T-cell (primary cell): Measurements from ENCODE around the gene FKBP11. TPM values are rescaled to one million over a fixed set of nuclear protein-coding genes. Genes with fewer than 3 reads are reported as not detected.

Source experiments
- ATAC-seq, 4 experiments: fragments of 200-7000 bp in 3 of 4; fragments of 150-1000 bp in 1 of 4; cut with Tn5 transposase; replicated peaks in 1 of 4; 1 replicate in 3 of 4; 2 replicates in 1 of 4; pipeline ENCODE4 v1.10.0; 2021; ENCODE audit warnings: moderate library complexity in 3 of 4, mild to moderate bottlenecking in 2 of 4, moderate number of reproducible peaks in 1 of 4
- CTCF ChIA-PET, 2 donors: fragments of 300-600 bp; sonication (Branson Sonifier 250); formaldehyde crosslinking; loops; one replicate each; lab custom pipeline; 2022; ENCODE audit warnings: antibody characterized with exemption in 2 of 2; lab: Charles Lee
- POLR2A ChIA-PET, 2 donors: fragments of 300-600 bp; sonication (Branson Sonifier 250); formaldehyde crosslinking; loops; one replicate each; lab custom pipeline; 2022; ENCODE audit warnings: antibody characterized with exemption in 2 of 2; lab: Charles Lee
- DNase-seq, 35 experiments: peaks; one replicate each; pipeline versions ENCODE4 v3.0.0 to v3.0.0-alpha.2; 2013 to 2023
- H3K27ac ChIP-seq: one replicate; pipeline ENCODE4 v1.5.1; 2013; ENCODE audit warnings: low read length
- H3K27me3 ChIP-seq, 2 experiments: replicated peaks in 1 of 2; 1 replicate in 1 of 2; 2 replicates in 1 of 2; pipeline versions ENCODE4 v1.6.1 to v1.7.0; 2013; ENCODE audit warnings: low read length in 1 of 2, mixed read lengths in 1 of 2; ENCODE audit not compliant: control insufficient read depth in 2 of 2, insufficient read depth in 2 of 2; ENCODE audit errors: extremely low read depth in 1 of 2
- H3K36me3 ChIP-seq, 2 donors: 1 replicate in 1 of 2; 2 replicates in 1 of 2; pipeline versions ENCODE4 v1.6.1 to v1.7.0; 2013; ENCODE audit warnings: low read length in 1 of 2; ENCODE audit not compliant: control insufficient read depth in 2 of 2, insufficient read depth in 1 of 2; ENCODE audit errors: extremely low read depth in 1 of 2
- H3K4me1 ChIP-seq, 2 experiments: 1 replicate in 1 of 2; 2 replicates in 1 of 2; pipeline versions ENCODE4 v1.6.1 to v1.7.0; 2013; ENCODE audit warnings: low read length in 2 of 2, mixed read lengths in 1 of 2; ENCODE audit not compliant: insufficient read depth in 2 of 2, control insufficient read depth in 1 of 2; ENCODE audit errors: extremely low read depth in 1 of 2
- H3K4me3 ChIP-seq, 2 donors: 1 replicate in 1 of 2; 2 replicates in 1 of 2; pipeline versions ENCODE4 v1.5.1 to v1.7.0; 2013; ENCODE audit warnings: mild to moderate bottlenecking in 2 of 2, low read length in 1 of 2, moderate library complexity in 1 of 2; ENCODE audit not compliant: control insufficient read depth in 1 of 2; ENCODE audit errors: extremely low read depth in 1 of 2
- H3K9me3 ChIP-seq: 2 replicates; pipeline ENCODE4 v1.7.0; 2013
- H3K27ac Mint-ChIP-seq, 2 donors: one replicate each; pipeline ENCODE4 v1.8.0; 2020 to 2021; ENCODE audit warnings: mild to moderate bottlenecking in 2 of 2, mixed read lengths in 2 of 2
- H3K27me3 Mint-ChIP-seq, 2 donors: one replicate each; pipeline ENCODE4 v1.8.0; 2021 to 2022; ENCODE audit warnings: mixed read lengths in 2 of 2
- H3K36me3 Mint-ChIP-seq: one replicate; pipeline ENCODE4 v1.8.0; 2021; ENCODE audit warnings: mixed read lengths
- H3K4me1 Mint-ChIP-seq, 3 donors: one replicate each; pipeline ENCODE4 v1.8.0; 2020 to 2022; ENCODE audit warnings: mixed read lengths in 3 of 3, mild to moderate bottlenecking in 1 of 3
- H3K4me3 Mint-ChIP-seq, 3 donors: one replicate each; pipeline ENCODE4 v1.8.0; 2020 to 2022; ENCODE audit warnings: mild to moderate bottlenecking in 3 of 3, mixed read lengths in 3 of 3, moderate library complexity in 3 of 3
- H3K9me3 Mint-ChIP-seq, 3 donors: one replicate each; pipeline ENCODE4 v1.8.0; 2020 to 2022; ENCODE audit warnings: mixed read lengths in 3 of 3
- WGBS: methylation state at CpG from one replicate; pipeline ENCODE4 v1.1.5; 2013; ENCODE audit warnings: missing lambda C conversion rate; ENCODE audit not compliant: insufficient coverage; 5-methylcytosine and 5-hydroxymethylcytosine counted together
- total RNA-seq, 35 experiments: library from RNA in 6 of 35; stranded (reverse) in 6 of 35; fragments of 120-200 nt in 1 of 35; gene quantifications; one replicate each; pipeline versions ENCODE4 v1.2.1 to v1.2.4 and lab custom pipeline; 2013 to 2026

Gene FKBP11
- total RNA-seq, 5 donors from 2014 or later (not counting 1 experiment from before 2014, with no cell fraction given) = 55.6 to 83.0 (median 68.1) TPM

GRCh38 chr12:48903363-48903981 is 21.8 kb downstream of the FKBP11 start:
- H3K27ac Mint-ChIP-seq = no peak overlapping the region

GRCh38 chr12:48901278-48901677 is 24.0 kb downstream of the FKBP11 start:
- no peak for DNase-seq
- no peak for ATAC-seq

More at GRCh38 chr12:48903363-48903981, 21.8 kb downstream of the FKBP11 start:
- peaks cover 0 to 13% of the 10 kb centered on the region in 2 experiments for H3K4me1 ChIP-seq
- Mint-ChIP-seq H3K4me1 (peaks cover 5 to 7% (median 6%) of the 10 kb centered on the region in 3 donors), H3K9me3 (no peaks in the 10 kb centered on the region), H3K4me3 (peak overlapping the region; percentile 52 to 56 (median 55)), H3K27me3 (peaks cover 2% of the 10 kb centered on the region in 2 donors), H3K36me3 (no peaks in the 10 kb centered on the region)
- ATAC-seq = peak in 2 of 4 experiments; percentile 22 to 24
- H3K27ac ChIP-seq = no peak overlapping the region
- CTCF ChIA-PET = interaction anchor here (0.5 to 2.8 kb wide), 19 partner anchors 9 to 788 kb away, joined by 3 to 22 read pairs (median 5); partner anchors contain the start of genes ARF3 (in 1 of the 2), FKBP11 (in 1 of the 2) and WNT1 (in 1 of the 2)
- POLR2A ChIA-PET = interaction anchor here in 1 of 2 donors (0.5 to 1.0 kb wide), 3 partner anchors 22 to 30 kb away, joined by 3 to 4 read pairs (median 3); partner anchors contain the start of gene FKBP11
- H3K36me3 ChIP-seq = no peaks in the 10 kb centered on the region
- WGBS = 57% methylated on average over 14 of the region's 20 CpGs
- DNase-seq = peak in 1 of 35 experiments; percentile 13
- no peaks in the 10 kb centered on the region for H3K9me3 ChIP-seq
- peaks cover 0 to 4% of the 10 kb centered on the region in 2 experiments for H3K27me3 ChIP-seq
- H3K4me3 ChIP-seq = no peak overlapping the region

GRCh38 chr12:48899651-48900050 is 25.6 kb downstream of the FKBP11 start:
- Mint-ChIP-seq H3K4me3 (no peak overlapping the region), H3K27me3 (peaks cover 3 to 7% of the 10 kb centered on the region in 2 donors), H3K9me3 (no peaks in the 10 kb centered on the region), H3K27ac (no peak overlapping the region), H3K4me1 (peaks cover 5 to 7% (median 6%) of the 10 kb centered on the region in 3 donors), H3K36me3 (no peaks in the 10 kb centered on the region)
- POLR2A ChIA-PET = no interaction called here
- WGBS = no CpG with 5 or more reads among the region's 2 CpGs
- Histone ChIP-seq H3K4me3 (no peak overlapping the region), H3K27me3 (peaks cover 0 to 4% of the 10 kb centered on the region in 2 experiments), H3K36me3 (no peaks in the 10 kb centered on the region), H3K27ac (no peak overlapping the region), H3K4me1 (peaks cover 0 to 13% of the 10 kb centered on the region in 2 experiments), H3K9me3 (no peaks in the 10 kb centered on the region)
- DNase-seq = no peak
- CTCF ChIA-PET = interaction anchor here (0.6 to 1.0 kb wide), 3 partner anchors 66 to 89 kb away, joined by 3 to 4 read pairs (median 4); no protein-coding TSS in a partner anchor
- no peak for ATAC-seq

More at GRCh38 chr12:48901278-48901677, 24.0 kb downstream of the FKBP11 start:
- Histone ChIP-seq H3K27me3 (peaks cover 0 to 4% of the 10 kb centered on the region in 2 experiments), H3K27ac (no peak overlapping the region), H3K36me3 (no peaks in the 10 kb centered on the region), H3K4me3 (no peak overlapping the region), H3K4me1 (peaks cover 0 to 13% of the 10 kb centered on the region in 2 experiments), H3K9me3 (no peaks in the 10 kb centered on the region)
- WGBS = 33% methylated on average over 1 of the region's 2 CpGs
- POLR2A ChIA-PET = interaction anchor here in 1 of 2 donors (0.6 to 0.8 kb wide), 2 partner anchors 43 to 213 kb away, joined by 3 to 11 read pairs; no protein-coding TSS in a partner anchor
- Mint-ChIP-seq H3K9me3 (no peaks in the 10 kb centered on the region), H3K36me3 (no peaks in the 10 kb centered on the region), H3K27ac (no peak overlapping the region), H3K27me3 (peaks cover 3 to 7% of the 10 kb centered on the region in 2 donors), H3K4me3 (no peak overlapping the region), H3K4me1 (peaks cover 5 to 7% (median 6%) of the 10 kb centered on the region in 3 donors)
- CTCF ChIA-PET = interaction anchor here in 1 of 2 donors (1.3 to 1.6 kb wide), 3 partner anchors 17 to 77 kb away, joined by 3 to 6 read pairs (median 6); partner anchors contain the start of genes RND1 and WNT1

- Histone ChIP-seq H3K4me1 (peaks cover 2 to 9% of the 10 kb centered on the region in 2 experiments), H3K9me3 (no peaks in the 10 kb centered on the region), H3K27ac (no peak overlapping the region), H3K27me3 (peaks cover 2 to 33% of the 10 kb centered on the region in 2 experiments), H3K4me3 (no peak overlapping the region), H3K36me3 (no peaks in the 10 kb centered on the region)
- POLR2A ChIA-PET = no interaction called here
- no peak overlapping the region for H3K4me3 Mint-ChIP-seq
- H3K36me3 Mint-ChIP-seq = no peaks in the 10 kb centered on the region
- peaks cover 14 to 24% of the 10 kb centered on the region in 2 donors for H3K27me3 Mint-ChIP-seq
- no peaks in the 10 kb centered on the region for H3K9me3 Mint-ChIP-seq
- no CpG with 5 or more reads among the region's 1 CpG for WGBS
- CTCF ChIA-PET = interaction anchor here in 1 of 2 donors (1.6 kb wide), 1 partner anchor 9 kb away, joined by 5 read pairs; a partner anchor contains a TSS
- no peak for DNase-seq
- peaks cover 0 to 8% (median 7%) of the 10 kb centered on the region in 3 donors for H3K4me1 Mint-ChIP-seq
- ATAC-seq = no peak
- H3K27ac Mint-ChIP-seq = no peak overlapping the region
These were observed 31.0 kb downstream of the FKBP11 start for GRCh38 chr12:48894271-48894670.

GRCh38 chr12:48890657-48891418 is 34.5 kb downstream of the FKBP11 start:
- Histone ChIP-seq H3K27me3 (peaks cover 2 to 33% of the 10 kb centered on the region in 2 experiments), H3K9me3 (no peaks in the 10 kb centered on the region), H3K4me3 (peak overlapping the region in 1 of 2 donors; percentile 29), H3K4me1 (peaks cover 2 to 9% of the 10 kb centered on the region in 2 experiments), H3K27ac (no peak overlapping the region), H3K36me3 (no peaks in the 10 kb centered on the region)
- ChIA-PET POLR2A (interaction anchor here in 1 of 2 donors (0.6 kb wide), 2 partner anchors 57 to 88 kb away, joined by 3 to 4 read pairs; partner anchors contain the start of gene WNT1), CTCF (interaction anchor here (0.5 to 4.3 kb wide), 15 partner anchors 9 to 204 kb away, joined by 3 to 62 read pairs (median 4); partner anchors contain the start of genes DDX23 (in 2 of the 2) and RND1 (in 1 of the 2))
- 10% methylated on average over 29 of the region's 37 CpGs for WGBS
- no peak overlapping the region for H3K27ac Mint-ChIP-seq
- H3K36me3 Mint-ChIP-seq = no peaks in the 10 kb centered on the region
- no peaks in the 10 kb centered on the region for H3K9me3 Mint-ChIP-seq
- no peak overlapping the region for H3K4me3 Mint-ChIP-seq
- peaks cover 7 to 21% of the 10 kb centered on the region in 2 donors for H3K27me3 Mint-ChIP-seq
- DNase-seq (peak; percentile 32 to 84 (median 61)), ATAC-seq (peak; percentile 95 to 99 (median 98))
- peaks cover 0 to 8% (median 7%) of the 10 kb centered on the region in 3 donors for H3K4me1 Mint-ChIP-seq
